Hepatocyte (in vitro differentiated cells): ENCODE measurements around the gene CCDC83.

ENCODE experiments used
- EZH2 ChIP-seq: fragments of 200-600 bp; sonication (generic); IDR thresholded peaks from 2 replicates; pipeline ENCODE4 v1.6.1; 2016; ENCODE audit warnings: antibody characterized with exemption, mild to moderate bottlenecking, borderline replicate concordance
- TF ChIP-seq, protein P1 (sequence below): fragments of 200-600 bp; sonication (generic); IDR thresholded peaks from 2 replicates; pipeline ENCODE4 v1.5.1; 2016; ENCODE audit warnings: antibody characterized with exemption, mild to moderate bottlenecking; ENCODE audit not compliant: poor library complexity

DNA sequence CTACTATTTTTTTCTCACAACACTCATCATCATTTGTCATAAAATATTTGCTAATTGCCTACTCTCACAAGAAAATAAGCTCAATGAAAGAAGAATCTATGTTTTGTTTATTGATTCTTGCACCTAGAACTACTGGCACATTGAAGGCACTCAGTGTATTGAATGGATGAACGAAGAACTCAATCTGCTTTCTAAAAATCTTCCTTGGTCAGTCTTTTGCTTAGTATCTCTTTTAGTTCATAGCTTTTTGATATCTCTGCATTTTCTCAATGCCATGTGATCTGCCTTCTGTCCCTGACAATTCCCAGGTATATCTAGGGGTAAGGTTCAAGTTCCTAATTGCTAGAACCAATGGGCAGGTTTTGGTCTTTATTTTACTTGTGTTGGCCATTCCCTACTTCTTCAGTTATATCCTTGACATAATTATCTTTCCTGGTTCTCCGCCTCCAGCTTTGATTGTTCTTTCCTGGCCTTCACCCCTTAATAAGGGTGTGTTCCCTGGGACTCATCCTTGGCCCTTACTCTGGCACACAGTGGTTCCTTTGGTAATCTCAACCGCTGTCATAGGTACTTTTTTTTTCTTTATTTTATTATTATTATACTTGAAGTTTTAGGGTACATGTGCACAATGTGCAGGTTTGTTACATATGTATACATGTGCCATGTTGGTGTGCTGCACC, 96.4 kb downstream of the CCDC83 start:
- TF ChIP-seq, protein P1, sequence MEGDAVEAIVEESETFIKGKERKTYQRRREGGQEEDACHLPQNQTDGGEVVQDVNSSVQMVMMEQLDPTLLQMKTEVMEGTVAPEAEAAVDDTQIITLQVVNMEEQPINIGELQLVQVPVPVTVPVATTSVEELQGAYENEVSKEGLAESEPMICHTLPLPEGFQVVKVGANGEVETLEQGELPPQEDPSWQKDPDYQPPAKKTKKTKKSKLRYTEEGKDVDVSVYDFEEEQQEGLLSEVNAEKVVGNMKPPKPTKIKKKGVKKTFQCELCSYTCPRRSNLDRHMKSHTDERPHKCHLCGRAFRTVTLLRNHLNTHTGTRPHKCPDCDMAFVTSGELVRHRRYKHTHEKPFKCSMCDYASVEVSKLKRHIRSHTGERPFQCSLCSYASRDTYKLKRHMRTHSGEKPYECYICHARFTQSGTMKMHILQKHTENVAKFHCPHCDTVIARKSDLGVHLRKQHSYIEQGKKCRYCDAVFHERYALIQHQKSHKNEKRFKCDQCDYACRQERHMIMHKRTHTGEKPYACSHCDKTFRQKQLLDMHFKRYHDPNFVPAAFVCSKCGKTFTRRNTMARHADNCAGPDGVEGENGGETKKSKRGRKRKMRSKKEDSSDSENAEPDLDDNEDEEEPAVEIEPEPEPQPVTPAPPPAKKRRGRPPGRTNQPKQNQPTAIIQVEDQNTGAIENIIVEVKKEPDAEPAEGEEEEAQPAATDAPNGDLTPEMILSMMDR = no peak
- TF ChIP-seq EZH2 = no peak
